Natural killer cell treated with Interleukin-12 subunit alpha and Interleukin-12 subunit beta and Interleukin-15 and Interleukin-18, amount 100 ng/mL, for 72 hours (primary cell): ENCODE data around the gene SFT2D3. TPM values are rescaled to one million over a fixed set of nuclear protein-coding genes. Genes with fewer than 3 reads are reported as not detected.
A peak's percentile ranks its signal among the peaks of the same experiment; 100 is the strongest.

Source experiments
- ATAC-seq, 2 donors: fragments of 150-1000 bp; cut with Tn5 transposase in 1 of 2; sonication (Bioruptor Pico), chemical (Tn5 transposase) in 1 of 2; 2 replicates each; pipeline ENCODE4 v1.10.0; 2021
- DNase-seq: peaks from one replicate; pipeline ENCODE4 v3.0.0; 2022; ENCODE audit warnings: low spot score
- H3K27ac Mint-ChIP-seq, 2 donors: 1 replicate in 1 of 2; 2 replicates in 1 of 2; pipeline ENCODE4 v1.8.0; 2022; ENCODE audit warnings: mixed read lengths in 2 of 2, mild to moderate bottlenecking in 1 of 2, moderate library complexity in 1 of 2
- H3K27me3 Mint-ChIP-seq, 2 donors: 1 replicate in 1 of 2; 2 replicates in 1 of 2; pipeline ENCODE4 v1.8.0; 2022; ENCODE audit warnings: mixed read lengths in 2 of 2
- H3K36me3 Mint-ChIP-seq: one replicate; pipeline ENCODE4 v1.8.0; 2022; ENCODE audit warnings: mixed read lengths
- H3K4me1 Mint-ChIP-seq, 2 donors: 1 replicate in 1 of 2; 2 replicates in 1 of 2; pipeline ENCODE4 v1.8.0; 2022; ENCODE audit warnings: low read depth in 2 of 2, mixed read lengths in 2 of 2, mild to moderate bottlenecking in 1 of 2
- H3K4me3 Mint-ChIP-seq: one replicate; pipeline ENCODE4 v1.8.0; 2022; ENCODE audit warnings: mixed read lengths
- H3K9me3 Mint-ChIP-seq: 2 replicates; pipeline ENCODE4 v1.8.0; 2022; ENCODE audit warnings: mixed read lengths
- total RNA-seq, 2 donors: library from RNA; stranded (reverse); gene quantifications; one replicate each; pipeline ENCODE4 v1.2.3, GENCODE V29; 2022

Gene SFT2D3
- total RNA-seq, 2 donors from 2014 or later, result 5.2 to 5.9 TPM

GRCh38 chr2:127659408-127660290, 41.6 kb upstream of the SFT2D3 start:
- H3K27ac Mint-ChIP-seq, result no peak overlapping the region
- H3K4me3 Mint-ChIP-seq, result no peak overlapping the region
- ATAC-seq (no peak), DNase-seq (no peak)
- H3K27me3 Mint-ChIP-seq, result peaks cover 7 to 16% of the 10 kb centered on the region in 2 donors
- H3K4me1 Mint-ChIP-seq, result peaks cover 0 to 2% of the 10 kb centered on the region in 2 donors
- H3K36me3 Mint-ChIP-seq, result no peaks in the 10 kb centered on the region
- no peaks in the 10 kb centered on the region for H3K9me3 Mint-ChIP-seq

DNA sequence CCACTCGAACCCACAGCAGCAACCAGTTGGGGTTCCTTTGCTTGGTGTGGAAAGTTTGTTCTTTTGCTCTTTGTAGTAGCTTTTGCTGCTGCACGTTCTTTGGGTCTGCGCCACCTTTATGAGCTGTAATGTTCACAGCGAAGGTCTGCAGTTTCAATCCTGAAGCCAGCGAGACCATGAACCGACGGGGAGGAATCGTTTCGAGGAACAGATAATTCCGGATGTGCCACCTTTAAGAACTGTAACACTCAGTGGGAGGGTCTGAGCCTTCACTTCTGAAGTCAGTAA, 41.1 kb upstream of the SFT2D3 start:
- Mint-ChIP-seq H3K4me1 (peaks cover 0 to 2% of the 10 kb centered on the region in 2 donors), H3K27ac (no peak overlapping the region), H3K36me3 (no peaks in the 10 kb centered on the region), H3K4me3 (no peak overlapping the region), H3K27me3 (peaks cover 12 to 18% of the 10 kb centered on the region in 2 donors), H3K9me3 (no peaks in the 10 kb centered on the region)
- ATAC-seq, result no peak
- DNase-seq, result no peak

DNA sequence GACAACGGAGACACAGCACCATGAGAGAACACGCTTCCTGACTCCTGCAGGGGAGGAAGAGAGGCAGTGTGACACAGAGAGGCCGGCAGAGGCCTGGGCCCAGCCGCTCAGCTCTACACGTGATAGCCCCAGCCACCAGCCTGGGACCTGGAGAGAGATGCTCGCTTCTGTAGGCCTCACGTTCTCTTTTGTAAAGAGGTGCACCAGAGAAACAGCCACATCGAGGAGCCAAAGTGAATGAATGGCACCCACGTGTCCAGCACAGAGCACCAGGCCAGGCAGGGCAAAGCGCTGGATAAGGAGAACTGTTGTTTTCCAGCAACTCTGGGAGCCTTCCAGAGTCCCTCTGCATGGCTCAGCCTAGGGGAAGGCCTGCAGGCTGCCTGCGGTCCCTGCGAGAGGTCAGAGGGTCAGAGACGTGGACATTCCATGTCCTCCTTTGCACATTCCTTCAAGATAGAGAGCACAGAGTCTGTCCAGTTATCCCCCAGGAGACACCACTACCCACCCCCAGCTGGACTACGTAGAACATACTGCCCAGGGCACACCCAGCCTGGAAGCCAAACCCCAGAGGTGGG, 40.1 kb upstream of the SFT2D3 start:
- peaks cover 20 to 23% of the 10 kb centered on the region in 2 donors for H3K27me3 Mint-ChIP-seq
- no peaks in the 10 kb centered on the region for H3K9me3 Mint-ChIP-seq

DNA sequence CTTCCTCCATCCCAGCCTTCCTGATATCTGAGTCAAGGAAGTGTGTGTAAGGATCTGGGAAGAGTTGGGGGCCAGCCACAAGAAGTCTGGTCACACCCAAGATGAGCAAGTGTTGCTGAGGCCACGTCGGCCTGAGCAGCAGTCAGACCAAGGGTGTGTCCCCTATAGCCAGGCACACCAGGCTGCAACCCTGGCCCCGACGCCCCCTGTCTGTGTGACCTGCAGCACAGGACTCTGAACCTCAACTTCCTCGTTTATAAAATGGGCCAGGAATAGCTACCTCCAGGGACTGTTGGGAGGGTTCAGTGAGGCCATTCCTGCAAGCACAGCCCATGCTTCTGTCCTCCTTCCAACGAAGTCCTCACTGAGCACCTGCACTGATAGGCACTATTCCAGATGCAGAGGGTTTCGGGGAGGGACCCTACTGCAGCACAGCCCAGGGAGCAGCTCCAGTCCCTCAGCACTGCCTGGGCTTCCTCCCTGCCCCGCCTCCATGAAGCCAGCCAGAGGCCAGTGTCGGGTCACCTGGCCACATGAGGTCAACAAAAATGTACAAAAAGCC, 39.3 kb upstream of the SFT2D3 start:
- no peak for DNase-seq
- Mint-ChIP-seq H3K4me1 (peaks cover 0 to 2% of the 10 kb centered on the region in 2 donors), H3K27me3 (peaks cover 28 to 32% of the 10 kb centered on the region in 2 donors), H3K4me3 (no peak overlapping the region), H3K27ac (no peak overlapping the region), H3K9me3 (no peaks in the 10 kb centered on the region), H3K36me3 (no peaks in the 10 kb centered on the region)
- no peak for ATAC-seq

More for the DNA sequence above, 40.1 kb upstream of the SFT2D3 start:
- Mint-ChIP-seq H3K36me3 (no peaks in the 10 kb centered on the region), H3K4me3 (no peak overlapping the region), H3K4me1 (peaks cover 0 to 2% of the 10 kb centered on the region in 2 donors), H3K27ac (no peak overlapping the region)
- DNase-seq (no peak), ATAC-seq (no peak)

GRCh38 chr2:127662937-127663565, 38.2 kb upstream of the SFT2D3 start:
- DNase-seq (no peak), ATAC-seq (peak in 1 of 2 donors; percentile 22)
- Mint-ChIP-seq H3K36me3 (no peaks in the 10 kb centered on the region), H3K27ac (no peak overlapping the region), H3K9me3 (no peaks in the 10 kb centered on the region), H3K27me3 (peaks cover 36 to 37% of the 10 kb centered on the region in 2 donors), H3K4me3 (no peak overlapping the region), H3K4me1 (peaks cover 0 to 2% of the 10 kb centered on the region in 2 donors)

DNA sequence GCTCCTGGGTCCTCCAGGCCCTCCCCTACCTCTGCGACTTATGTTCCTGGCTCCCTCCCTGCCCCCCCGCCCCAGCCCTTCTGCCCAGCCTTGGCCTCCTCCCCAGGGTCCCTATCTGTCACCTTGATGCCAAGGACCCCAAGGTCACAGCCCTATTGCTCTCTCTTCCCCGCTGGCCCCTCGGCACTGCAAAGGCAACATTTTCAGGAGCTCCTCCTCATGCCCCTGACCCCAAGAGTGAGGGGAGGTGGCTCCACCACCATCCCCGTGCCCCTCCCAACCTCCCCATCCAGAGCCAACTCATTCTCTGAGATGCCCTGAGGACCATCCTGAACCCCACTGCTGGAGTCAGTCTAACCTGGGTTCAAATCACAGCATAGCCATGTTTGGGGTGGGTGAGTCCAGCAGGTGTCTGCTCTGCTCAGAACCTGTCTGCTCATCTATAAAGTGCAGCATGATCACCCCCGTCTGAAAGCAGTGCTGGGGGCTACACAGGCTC, 37.7 kb upstream of the SFT2D3 start:
- no peaks in the 10 kb centered on the region for H3K36me3 Mint-ChIP-seq

DNA sequence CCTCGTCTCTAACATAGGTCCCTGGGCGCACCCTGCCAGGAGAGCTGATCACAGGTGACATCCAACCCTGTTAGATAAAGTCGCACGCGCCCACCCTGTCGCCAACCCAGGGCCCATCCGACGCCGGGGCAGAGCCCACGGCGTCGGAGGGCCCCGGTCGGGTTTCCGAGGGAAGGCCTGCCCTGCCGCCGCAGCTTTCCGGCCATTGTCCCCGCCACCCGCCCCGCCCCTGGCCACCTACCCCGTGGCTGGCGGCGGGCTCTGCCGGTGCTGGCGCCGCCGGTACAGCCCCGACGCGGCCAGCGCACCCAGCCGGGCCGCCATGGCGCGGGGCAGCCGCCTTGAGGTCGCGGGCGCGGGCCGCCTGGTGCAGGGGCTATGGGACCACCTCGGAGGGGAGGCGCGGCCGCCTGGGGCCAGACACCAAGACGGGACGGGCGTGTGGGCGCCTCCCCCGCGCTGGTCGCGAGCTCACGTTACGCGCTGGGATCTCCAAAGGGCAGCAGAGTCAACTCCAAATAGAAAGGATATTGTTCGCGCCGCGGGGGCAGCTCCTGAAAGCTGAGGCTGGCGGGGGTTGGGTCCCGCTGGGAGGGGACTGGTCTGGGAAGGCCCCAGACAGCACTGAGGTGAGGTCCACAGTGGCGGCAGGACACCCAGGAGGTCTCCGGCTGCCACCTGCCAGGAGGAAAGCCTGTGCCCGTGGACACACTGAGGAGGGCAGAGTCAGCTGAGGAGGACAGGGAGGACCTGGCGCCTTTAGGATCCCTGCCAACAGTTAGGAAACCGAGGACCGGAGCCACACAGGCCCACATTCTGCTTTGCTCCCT, 37.0 kb upstream of the SFT2D3 start:
- H3K4me1 Mint-ChIP-seq, result peaks cover 0 to 2% of the 10 kb centered on the region in 2 donors
- DNase-seq, result peak; percentile 56

More for the DNA sequence above, 37.7 kb upstream of the SFT2D3 start:
- DNase-seq (peak; percentile 10), ATAC-seq (no peak)
- Mint-ChIP-seq H3K27ac (no peak overlapping the region), H3K4me1 (peaks cover 0 to 2% of the 10 kb centered on the region in 2 donors), H3K4me3 (no peak overlapping the region), H3K9me3 (no peaks in the 10 kb centered on the region), H3K27me3 (peaks cover 36 to 37% of the 10 kb centered on the region in 2 donors)

GRCh38 chr2:127664895-127665225, 36.4 kb upstream of the SFT2D3 start:
- peaks cover 39% of the 10 kb centered on the region in 2 donors for H3K27me3 Mint-ChIP-seq
- H3K9me3 Mint-ChIP-seq, result no peaks in the 10 kb centered on the region
- peak; percentile 50 for DNase-seq
- no peak overlapping the region for H3K27ac Mint-ChIP-seq
- H3K36me3 Mint-ChIP-seq, result no peaks in the 10 kb centered on the region
- H3K4me3 Mint-ChIP-seq, result no peak overlapping the region
- ATAC-seq, result no peak
- H3K4me1 Mint-ChIP-seq, result peaks cover 0 to 2% of the 10 kb centered on the region in 2 donors

More for the DNA sequence above, 37.0 kb upstream of the SFT2D3 start:
- Mint-ChIP-seq H3K36me3 (no peaks in the 10 kb centered on the region), H3K4me3 (no peak overlapping the region), H3K27me3 (peaks cover 37 to 39% of the 10 kb centered on the region in 2 donors), H3K27ac (no peak overlapping the region), H3K9me3 (no peaks in the 10 kb centered on the region)
- no peak for ATAC-seq

DNA sequence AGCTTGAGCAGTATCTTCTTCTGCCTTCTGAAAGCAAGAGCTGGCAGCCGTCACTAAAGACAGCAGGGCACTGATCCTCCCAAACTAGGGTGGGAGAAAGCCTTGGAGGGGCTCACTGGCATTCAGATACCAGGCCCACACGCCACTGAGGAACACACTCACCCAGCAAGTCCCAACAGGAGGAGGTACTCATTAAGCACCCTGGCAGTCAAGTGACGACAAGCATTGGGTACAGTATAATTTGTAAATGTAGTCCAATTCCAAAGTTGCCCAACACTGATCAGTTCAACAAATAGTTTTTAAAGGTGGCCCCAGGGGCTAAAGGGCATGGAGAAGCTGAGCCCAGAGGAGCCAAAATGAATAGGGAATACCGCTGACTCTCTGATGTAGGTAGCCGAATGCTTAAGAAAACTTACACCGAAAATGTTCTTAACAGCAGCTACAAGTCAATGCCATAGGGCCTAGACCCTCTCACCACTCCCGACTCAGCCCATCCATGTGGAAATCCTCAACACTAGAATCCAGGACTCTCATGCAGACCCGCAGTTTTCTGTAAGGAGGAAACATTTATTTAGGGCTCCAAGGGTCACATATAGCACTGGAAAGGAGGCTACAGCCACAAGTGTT, 35.9 kb upstream of the SFT2D3 start:
- peaks cover 0 to 2% of the 10 kb centered on the region in 2 donors for H3K4me1 Mint-ChIP-seq
- no peak overlapping the region for H3K27ac Mint-ChIP-seq
- H3K36me3 Mint-ChIP-seq, result no peaks in the 10 kb centered on the region
- ATAC-seq (no peak), DNase-seq (peak; percentile 34)
- H3K27me3 Mint-ChIP-seq, result peaks cover 39 to 44% of the 10 kb centered on the region in 2 donors
- H3K4me3 Mint-ChIP-seq, result no peak overlapping the region
- no peaks in the 10 kb centered on the region for H3K9me3 Mint-ChIP-seq

DNA sequence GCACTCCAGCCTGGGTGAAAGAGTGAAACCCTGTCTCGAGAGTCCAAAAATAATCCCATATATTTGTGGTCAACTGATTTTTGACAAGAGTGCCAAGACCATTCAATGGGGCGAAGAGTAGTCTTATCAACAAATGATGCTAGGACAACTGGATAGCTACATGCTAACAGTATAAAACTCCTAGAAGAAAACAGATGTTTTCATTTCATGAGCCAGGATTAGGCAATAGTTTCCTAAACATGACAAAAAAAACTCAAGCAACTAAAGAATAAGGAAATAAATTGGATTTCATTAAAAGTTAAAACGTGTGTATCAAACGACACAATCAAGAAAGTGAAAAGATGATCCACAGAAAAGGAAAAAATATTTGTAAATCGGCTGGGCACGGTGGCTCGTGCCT, 32.2 kb upstream of the SFT2D3 start:
- H3K27me3 Mint-ChIP-seq, result peaks cover 38 to 53% of the 10 kb centered on the region in 2 donors
- no peaks in the 10 kb centered on the region for H3K9me3 Mint-ChIP-seq
- ATAC-seq, result no peak
- no peak for DNase-seq
- H3K4me3 Mint-ChIP-seq, result no peak overlapping the region
- no peaks in the 10 kb centered on the region for H3K4me1 Mint-ChIP-seq
- no peak overlapping the region for H3K27ac Mint-ChIP-seq
- H3K36me3 Mint-ChIP-seq, result no peaks in the 10 kb centered on the region

DNA sequence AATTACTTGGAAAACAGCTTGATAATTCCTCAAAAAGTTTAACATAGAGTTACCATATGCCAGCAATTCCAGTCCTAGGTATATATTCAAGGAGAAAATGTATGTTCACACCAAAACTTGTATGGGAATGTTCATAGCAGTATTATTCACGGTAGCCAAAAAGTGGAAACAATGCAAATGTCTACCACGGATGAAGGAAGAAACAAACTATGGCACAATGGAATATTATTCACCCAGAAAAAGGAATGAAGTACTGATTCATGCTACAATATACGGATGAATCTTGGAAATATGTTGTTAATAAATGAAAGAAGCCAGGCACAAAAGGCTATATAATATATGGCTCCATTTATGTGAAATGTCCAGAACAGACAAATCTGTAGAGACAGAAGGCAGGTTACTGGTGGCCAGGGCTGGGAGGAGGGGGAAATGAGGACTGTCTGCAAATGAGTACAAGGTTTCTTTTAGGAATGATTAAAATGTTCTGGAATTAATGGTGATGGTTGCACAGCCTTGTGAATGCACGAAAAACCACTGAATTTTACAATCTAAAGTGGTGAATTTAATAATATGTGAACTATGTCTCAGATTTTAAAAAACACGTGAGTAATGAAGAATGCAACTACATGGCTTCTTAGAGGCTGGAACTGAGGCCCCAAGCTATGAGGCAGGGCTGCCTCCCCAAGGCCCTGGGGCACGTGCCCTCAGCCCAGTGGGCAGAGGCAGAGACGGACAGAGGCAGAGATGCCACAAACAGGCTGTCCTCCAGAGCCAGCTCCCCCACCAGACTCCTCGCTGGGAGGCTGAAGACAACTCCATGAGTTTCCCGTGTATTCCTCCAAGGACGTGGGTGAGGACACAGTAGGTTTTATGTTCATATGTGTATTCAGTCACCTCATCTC, 31.0 kb upstream of the SFT2D3 start:
- no peaks in the 10 kb centered on the region for H3K9me3 Mint-ChIP-seq
- no peak overlapping the region for H3K27ac Mint-ChIP-seq
- ATAC-seq (no peak), DNase-seq (no peak)
- peaks cover 40 to 53% of the 10 kb centered on the region in 2 donors for H3K27me3 Mint-ChIP-seq
- no peak overlapping the region for H3K4me3 Mint-ChIP-seq
- no peaks in the 10 kb centered on the region for H3K36me3 Mint-ChIP-seq
- H3K4me1 Mint-ChIP-seq, result peaks cover 0 to 4% of the 10 kb centered on the region in 2 donors

GRCh38 chr2:127670957-127671290, 30.4 kb upstream of the SFT2D3 start:
- peaks cover 38 to 49% of the 10 kb centered on the region in 2 donors for H3K27me3 Mint-ChIP-seq
- DNase-seq (no peak), ATAC-seq (no peak)
- peaks cover 0 to 6% of the 10 kb centered on the region in 2 donors for H3K4me1 Mint-ChIP-seq
- H3K36me3 Mint-ChIP-seq, result no peaks in the 10 kb centered on the region
- no peaks in the 10 kb centered on the region for H3K9me3 Mint-ChIP-seq
- no peak overlapping the region for H3K4me3 Mint-ChIP-seq
- no peak overlapping the region for H3K27ac Mint-ChIP-seq
